Tibial nerve (tissue), 4 donors: ENCODE data around the gene CHRNA4.

Experiments
- CTCF ChIP-seq, 5 experiments: fragments of 200-600 bp in 3 of 5; fragments of 450-650 bp in 2 of 5; sonication (generic) in 3 of 5; IDR thresholded peaks; one replicate each; pipeline ENCODE4 v1.5.1; 2016 to 2019; ENCODE audit warnings: antibody characterized with exemption in 5 of 5, mild to moderate bottlenecking in 3 of 5, moderate library complexity in 2 of 5
- EP300 ChIP-seq, 2 donors: sonication (generic); formaldehyde crosslinking; IDR thresholded peaks; one replicate each; pipeline ENCODE4 v1.6.1; 2017; ENCODE audit warnings: antibody characterized with exemption in 2 of 2, mild to moderate bottlenecking in 1 of 2
- POLR2A ChIP-seq, 2 donors: fragments of 450-650 bp; IDR thresholded peaks; one replicate each; pipeline ENCODE4 v1.6.1; 2017; ENCODE audit warnings: antibody characterized with exemption in 2 of 2, mild to moderate bottlenecking in 2 of 2, moderate library complexity in 2 of 2

GRCh38 chr20:63317061-63317460, 44.1 kb downstream of the CHRNA4 start:
- no peak for TF ChIP-seq CTCF (IDR thresholded peaks at IDR 0.05)
- TF ChIP-seq EP300 (IDR thresholded peaks at IDR 0.05) = no peak
- no peak for TF ChIP-seq POLR2A (IDR thresholded peaks at IDR 0.05)
